ENCODE measurements around the gene MAP3K7.

Gene MAP3K7

GRCh38 chr6:90604546-90604945 lies 17.7 kb upstream of the MAP3K7 start:
- Histone ChIP-seq H3K4me3 (ENCODE audit: insufficient read depth, low read depth, low read length, poor library complexity, severe bottlenecking) (no peak overlapping the region), H3K27me3 (replicated peaks; ENCODE audit: control insufficient read depth, insufficient read depth, low read length, poor library complexity, severe bottlenecking) (no peaks in the 10 kb centered on the region)
- no peak for DNase-seq

GRCh38 chr6:90599151-90599550 lies 12.3 kb upstream of the MAP3K7 start:
- no peaks in the 10 kb centered on the region for H3K9me3 ChIP-seq (ENCODE audit: control insufficient read depth, low read length)
- no peak overlapping the region for H3K27ac ChIP-seq (ENCODE audit: insufficient read depth, low read length, poor library complexity, severe bottlenecking)
- no peak for DNase-seq
- no peaks in the 10 kb centered on the region for H3K36me3 ChIP-seq (ENCODE audit: control insufficient read depth, insufficient read depth, low read length)
- H3K4me3 ChIP-seq (ENCODE audit: insufficient read depth, low read depth, low read length, poor library complexity, severe bottlenecking), result no peak overlapping the region
- H3K4me1 ChIP-seq (ENCODE audit: control insufficient read depth, insufficient read depth, low read length, poor library complexity, severe bottlenecking), result no peaks in the 10 kb centered on the region
- peaks cover 8% of the 10 kb centered on the region for H3K27me3 ChIP-seq (replicated peaks; ENCODE audit: control insufficient read depth, insufficient read depth, low read length, poor library complexity, severe bottlenecking)

More at GRCh38 chr6:90604546-90604945, 17.7 kb upstream of the MAP3K7 start:
- H3K4me1 ChIP-seq (ENCODE audit: control insufficient read depth, insufficient read depth, low read length, poor library complexity, severe bottlenecking), result no peaks in the 10 kb centered on the region
- H3K27ac ChIP-seq (ENCODE audit: insufficient read depth, low read length, poor library complexity, severe bottlenecking), result no peak overlapping the region
- H3K9me3 ChIP-seq (ENCODE audit: control insufficient read depth, low read length), result no peaks in the 10 kb centered on the region
- no peaks in the 10 kb centered on the region for H3K36me3 ChIP-seq (ENCODE audit: control insufficient read depth, insufficient read depth, low read length)

GRCh38 chr6:90598192-90598951 lies 11.5 kb upstream of the MAP3K7 start:
- no peak overlapping the region for H3K4me3 ChIP-seq (ENCODE audit: insufficient read depth, low read depth, low read length, poor library complexity, severe bottlenecking)
- no peak overlapping the region for H3K27ac ChIP-seq (ENCODE audit: insufficient read depth, low read length, poor library complexity, severe bottlenecking)
- H3K36me3 ChIP-seq (ENCODE audit: control insufficient read depth, insufficient read depth, low read length), result no peaks in the 10 kb centered on the region
- H3K4me1 ChIP-seq (ENCODE audit: control insufficient read depth, insufficient read depth, low read length, poor library complexity, severe bottlenecking), result no peaks in the 10 kb centered on the region
- H3K27me3 ChIP-seq (replicated peaks; ENCODE audit: control insufficient read depth, insufficient read depth, low read length, poor library complexity, severe bottlenecking), result peaks cover 8% of the 10 kb centered on the region
- no peak for DNase-seq
- no peaks in the 10 kb centered on the region for H3K9me3 ChIP-seq (ENCODE audit: control insufficient read depth, low read length)

- H3K4me3 ChIP-seq (ENCODE audit: insufficient read depth, low read depth, low read length, poor library complexity, severe bottlenecking), result no peak overlapping the region
- no peaks in the 10 kb centered on the region for H3K9me3 ChIP-seq (ENCODE audit: control insufficient read depth, low read length)
- H3K36me3 ChIP-seq (ENCODE audit: control insufficient read depth, insufficient read depth, low read length), result no peaks in the 10 kb centered on the region
- H3K4me1 ChIP-seq (ENCODE audit: control insufficient read depth, insufficient read depth, low read length, poor library complexity, severe bottlenecking), result no peaks in the 10 kb centered on the region
- peaks cover 10% of the 10 kb centered on the region for H3K27me3 ChIP-seq (replicated peaks; ENCODE audit: control insufficient read depth, insufficient read depth, low read length, poor library complexity, severe bottlenecking)
- no peak overlapping the region for H3K27ac ChIP-seq (ENCODE audit: insufficient read depth, low read length, poor library complexity, severe bottlenecking)
- DNase-seq, result no peak
Observed at GRCh38 chr6:90596967-90597539, 10.2 kb upstream of the MAP3K7 start.

GRCh38 chr6:90595854-90596253 lies 9.0 kb upstream of the MAP3K7 start:
- no peak overlapping the region for H3K4me3 ChIP-seq (ENCODE audit: insufficient read depth, low read depth, low read length, poor library complexity, severe bottlenecking)
- no peaks in the 10 kb centered on the region for H3K36me3 ChIP-seq (ENCODE audit: control insufficient read depth, insufficient read depth, low read length)
- no peak for DNase-seq

GRCh38 chr6:90586546-90586835 lies 381 bp downstream of the MAP3K7 start:
- H3K36me3 ChIP-seq (ENCODE audit: control insufficient read depth, insufficient read depth, low read length), result no peaks in the 10 kb centered on the region
- H3K27me3 ChIP-seq (replicated peaks; ENCODE audit: control insufficient read depth, insufficient read depth, low read length, poor library complexity, severe bottlenecking), result no peaks in the 10 kb centered on the region
- H3K4me3 ChIP-seq (ENCODE audit: insufficient read depth, low read depth, low read length, poor library complexity, severe bottlenecking), result peak overlapping the region; percentile 94
- peaks cover 8% of the 10 kb centered on the region for H3K4me1 ChIP-seq (ENCODE audit: control insufficient read depth, insufficient read depth, low read length, poor library complexity, severe bottlenecking)
- H3K9me3 ChIP-seq (ENCODE audit: control insufficient read depth, low read length), result no peaks in the 10 kb centered on the region
- H3K27ac ChIP-seq (ENCODE audit: insufficient read depth, low read length, poor library complexity, severe bottlenecking), result peak overlapping the region; percentile 99
- DNase-seq, result peak in 1 of 3 donors; percentile 14

More at GRCh38 chr6:90595854-90596253, 9.0 kb upstream of the MAP3K7 start:
- Histone ChIP-seq H3K27ac (ENCODE audit: insufficient read depth, low read length, poor library complexity, severe bottlenecking) (no peak overlapping the region), H3K27me3 (replicated peaks; ENCODE audit: control insufficient read depth, insufficient read depth, low read length, poor library complexity, severe bottlenecking) (peaks cover 10% of the 10 kb centered on the region), H3K4me1 (ENCODE audit: control insufficient read depth, insufficient read depth, low read length, poor library complexity, severe bottlenecking) (no peaks in the 10 kb centered on the region), H3K9me3 (ENCODE audit: control insufficient read depth, low read length) (no peaks in the 10 kb centered on the region)

- no peaks in the 10 kb centered on the region for H3K9me3 ChIP-seq (ENCODE audit: control insufficient read depth, low read length)
- peaks cover 8% of the 10 kb centered on the region for H3K4me1 ChIP-seq (ENCODE audit: control insufficient read depth, insufficient read depth, low read length, poor library complexity, severe bottlenecking)
- DNase-seq, result no peak
- H3K4me3 ChIP-seq (ENCODE audit: insufficient read depth, low read depth, low read length, poor library complexity, severe bottlenecking), result no peak overlapping the region
- no peaks in the 10 kb centered on the region for H3K36me3 ChIP-seq (ENCODE audit: control insufficient read depth, insufficient read depth, low read length)
- no peak overlapping the region for H3K27ac ChIP-seq (ENCODE audit: insufficient read depth, low read length, poor library complexity, severe bottlenecking)
- H3K27me3 ChIP-seq (replicated peaks; ENCODE audit: control insufficient read depth, insufficient read depth, low read length, poor library complexity, severe bottlenecking), result no peaks in the 10 kb centered on the region
Observed at GRCh38 chr6:90584636-90585255, 2.1 kb downstream of the MAP3K7 start.

GRCh38 chr6:90583836-90584481 lies 2.9 kb downstream of the MAP3K7 start:
- Histone ChIP-seq H3K9me3 (ENCODE audit: control insufficient read depth, low read length) (no peaks in the 10 kb centered on the region), H3K4me1 (ENCODE audit: control insufficient read depth, insufficient read depth, low read length, poor library complexity, severe bottlenecking) (peaks cover 8% of the 10 kb centered on the region), H3K27me3 (replicated peaks; ENCODE audit: control insufficient read depth, insufficient read depth, low read length, poor library complexity, severe bottlenecking) (no peaks in the 10 kb centered on the region), H3K4me3 (ENCODE audit: insufficient read depth, low read depth, low read length, poor library complexity, severe bottlenecking) (no peak overlapping the region), H3K27ac (ENCODE audit: insufficient read depth, low read length, poor library complexity, severe bottlenecking) (no peak overlapping the region), H3K36me3 (ENCODE audit: control insufficient read depth, insufficient read depth, low read length) (no peaks in the 10 kb centered on the region)
- no peak for DNase-seq

- Histone ChIP-seq H3K4me3 (ENCODE audit: insufficient read depth, low read depth, low read length, poor library complexity, severe bottlenecking) (no peak overlapping the region), H3K4me1 (ENCODE audit: control insufficient read depth, insufficient read depth, low read length, poor library complexity, severe bottlenecking) (peaks cover 8% of the 10 kb centered on the region)
- DNase-seq, result no peak
Observed at GRCh38 chr6:90583179-90583835, 3.6 kb downstream of the MAP3K7 start.

More at GRCh38 chr6:90583179-90583835, 3.6 kb downstream of the MAP3K7 start:
- Histone ChIP-seq H3K27me3 (replicated peaks; ENCODE audit: control insufficient read depth, insufficient read depth, low read length, poor library complexity, severe bottlenecking) (no peaks in the 10 kb centered on the region), H3K9me3 (ENCODE audit: control insufficient read depth, low read length) (no peaks in the 10 kb centered on the region), H3K27ac (ENCODE audit: insufficient read depth, low read length, poor library complexity, severe bottlenecking) (no peak overlapping the region), H3K36me3 (ENCODE audit: control insufficient read depth, insufficient read depth, low read length) (no peaks in the 10 kb centered on the region)
